HG02852 (cell line): ENCODE data around the gene TMED5.

Source experiments
- ATAC-seq: cut with Tn5 transposase; IDR thresholded peaks from one replicate; pipeline ENCODE4 v1.9.1; 2021; ENCODE audit warnings: mild to moderate bottlenecking, moderate library complexity; ENCODE audit not compliant: unreplicated experiment

TMED5 gene

GRCh38 chr1:93124556-93125355 is 55.5 kb downstream of the TMED5 start:
- ATAC-seq, result no peak

- no peak for ATAC-seq
Measured at GRCh38 chr1:93123201-93123783, 56.9 kb downstream of the TMED5 start.

- no peak for ATAC-seq
Measured at GRCh38 chr1:93120614-93121013, 59.6 kb downstream of the TMED5 start.

GRCh38 chr1:93114391-93114790 is 65.8 kb downstream of the TMED5 start:
- ATAC-seq, result no peak

GRCh38 chr1:93113127-93113526 is 67.1 kb downstream of the TMED5 start:
- no peak for ATAC-seq

- no peak for ATAC-seq
Measured at GRCh38 chr1:93111561-93111960, 68.7 kb downstream of the TMED5 start.

GRCh38 chr1:93111065-93111464 is 69.1 kb downstream of the TMED5 start:
- ATAC-seq, result no peak

- no peak for ATAC-seq
Measured at GRCh38 chr1:93109578-93109977, 70.6 kb downstream of the TMED5 start.

- ATAC-seq, result no peak
Measured at GRCh38 chr1:93108335-93108734, 71.9 kb downstream of the TMED5 start.

GRCh38 chr1:93107395-93107794 is 72.8 kb downstream of the TMED5 start:
- no peak for ATAC-seq

GRCh38 chr1:93106226-93106625 is 74.0 kb downstream of the TMED5 start:
- no peak for ATAC-seq

GRCh38 chr1:93102142-93102541 is 78.1 kb downstream of the TMED5 start:
- no peak for ATAC-seq
